Ecto neural progenitor cell (in vitro differentiated cells): Measurements from ENCODE around the gene RNF121.
"Not testable (repeated sequence)": the region's sequence is repeated elsewhere in the genome, so short reads cannot be mapped to it uniquely, and the experiment has no call there.

ENCODE experiments used
- DNase-seq: peaks from one replicate; pipeline ENCODE4 v3.0.0-alpha.2; 2018; ENCODE audit warnings: low spot score

The RNF121 gene

DNA sequence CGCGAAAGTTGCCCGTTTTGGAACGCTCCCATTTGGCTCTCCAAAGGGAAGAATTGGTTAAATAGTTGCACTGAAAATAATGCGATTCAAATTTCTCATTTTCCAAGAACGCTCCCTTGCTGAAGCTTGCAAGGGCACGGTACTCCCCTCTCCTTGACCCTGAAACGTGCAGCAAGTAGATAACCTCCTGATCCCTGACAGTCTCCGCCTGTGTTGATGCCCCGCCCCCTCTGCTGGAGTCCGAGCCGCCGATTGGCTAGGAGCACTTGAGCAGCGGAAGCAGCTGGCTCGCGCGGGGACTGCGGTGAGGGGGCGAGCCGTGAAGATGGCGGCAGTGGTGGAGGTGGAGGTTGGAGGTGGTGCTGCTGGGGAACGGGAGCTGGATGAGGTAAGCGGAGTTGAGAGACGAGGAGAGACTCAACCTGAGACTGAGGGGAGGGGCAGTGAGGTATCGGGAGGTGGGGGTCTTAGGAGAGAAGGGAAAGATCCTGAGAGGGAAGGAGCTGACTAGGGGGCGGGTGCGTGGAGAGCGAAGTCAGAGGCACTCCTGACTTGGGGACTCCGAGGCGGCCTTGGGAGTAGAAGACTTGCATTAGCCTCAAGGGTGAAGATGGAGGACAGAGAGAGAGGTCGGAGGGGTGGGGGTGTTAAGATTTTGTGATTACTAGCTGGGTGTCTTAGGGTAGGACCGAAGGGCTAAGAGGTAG, at the start of gene RNF121:
Gene RNF121 (plus strand): TSS at position 310 of the 707 bp plus-strand sequence. CDS start 16 bp downstream, at position 326.
- DNase-seq: peak; percentile 98

- not testable (repeated sequence) for DNase-seq
These were observed 43.0 kb upstream of the RNF121 start for GRCh38 chr11:71885806-71886205.

DNA sequence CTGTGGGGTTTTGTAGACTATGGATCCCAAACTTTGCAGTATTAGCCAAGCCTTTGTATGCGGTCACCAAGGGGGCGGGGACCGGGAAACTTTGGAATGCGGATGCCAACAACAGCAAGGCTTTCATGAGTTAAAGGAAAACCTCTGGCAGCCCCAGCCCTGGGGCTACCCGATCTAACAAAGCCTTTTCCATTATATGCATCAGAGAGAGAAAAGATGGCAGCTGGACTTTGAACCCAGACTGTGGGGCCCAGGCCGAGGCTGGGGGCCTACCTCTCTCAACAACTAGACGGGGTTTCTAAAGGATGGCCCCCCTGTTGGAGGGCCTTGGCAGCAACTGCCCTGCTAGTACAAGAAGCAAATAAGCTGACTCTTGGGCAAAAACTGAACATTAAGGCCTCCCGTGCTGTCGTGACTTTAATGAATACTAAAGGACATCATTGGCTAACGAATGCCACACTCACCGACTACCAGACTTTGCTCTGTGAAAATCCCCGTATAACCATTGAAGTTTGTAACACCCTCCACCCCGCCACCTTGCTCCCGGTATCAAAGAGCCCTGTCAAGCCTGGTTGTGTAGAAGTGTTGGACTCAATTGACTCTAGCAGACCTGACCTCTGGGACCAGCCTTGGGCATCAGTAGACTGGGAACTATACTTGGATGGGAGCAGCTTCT, 40.4 kb upstream of the RNF121 start:
- not testable (repeated sequence) for DNase-seq

DNA sequence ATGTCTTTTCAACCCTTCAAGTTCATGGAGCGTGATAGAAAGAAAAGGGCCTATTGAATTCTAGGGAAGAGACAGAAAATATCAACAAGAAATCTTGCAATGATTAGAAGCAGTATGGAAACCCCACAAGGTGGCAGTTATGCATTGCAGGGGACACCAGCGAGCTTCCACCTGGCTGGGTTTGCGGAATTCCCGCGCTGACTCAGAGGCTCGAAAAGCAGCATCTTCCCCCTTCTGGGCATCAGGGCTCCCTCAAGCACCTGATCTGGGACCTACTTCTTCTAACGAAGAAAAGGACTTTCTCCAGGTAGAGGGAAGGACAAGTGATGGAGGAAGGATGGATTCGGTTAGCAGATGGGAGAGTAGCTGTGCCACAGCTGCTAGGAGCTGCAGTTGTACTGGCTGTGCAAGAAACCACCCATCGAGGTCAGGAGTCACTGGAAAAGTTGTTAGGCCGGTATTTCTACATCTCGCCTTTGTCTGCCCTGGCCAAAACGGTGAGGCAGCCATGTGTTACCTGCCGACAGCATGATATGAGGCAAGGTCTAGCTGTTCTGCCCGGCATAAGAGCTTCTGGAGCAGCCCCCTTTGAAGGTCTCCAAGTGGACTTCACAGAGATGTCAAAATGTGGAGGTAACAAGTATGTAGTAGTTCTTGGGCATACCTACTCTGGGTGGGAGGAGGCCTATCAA, 39.5 kb upstream of the RNF121 start:
- not testable (repeated sequence) for DNase-seq

DNA sequence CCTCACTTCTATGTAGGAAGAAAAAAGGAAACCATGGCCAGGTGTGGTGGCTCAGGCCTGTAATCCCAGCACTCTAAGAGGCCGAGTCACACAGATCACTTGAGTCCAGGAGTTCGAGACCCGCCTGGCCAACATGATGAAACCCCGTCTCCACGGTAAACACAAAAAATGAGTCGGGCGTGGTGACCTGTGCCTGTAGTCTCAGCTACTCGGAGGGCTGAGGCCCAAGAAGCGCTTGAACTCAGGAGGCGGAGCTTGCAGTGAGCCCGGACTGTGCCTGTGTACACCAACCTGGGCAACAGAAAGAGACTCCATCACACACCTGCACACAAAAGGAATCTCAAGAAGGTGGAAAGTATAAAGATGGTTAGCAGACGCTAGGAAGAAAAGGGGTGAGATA, 32.9 kb upstream of the RNF121 start:
- DNase-seq: no peak

GRCh38 chr11:71901137-71901536, 27.7 kb upstream of the RNF121 start:
- not testable (repeated sequence) for DNase-seq

DNA sequence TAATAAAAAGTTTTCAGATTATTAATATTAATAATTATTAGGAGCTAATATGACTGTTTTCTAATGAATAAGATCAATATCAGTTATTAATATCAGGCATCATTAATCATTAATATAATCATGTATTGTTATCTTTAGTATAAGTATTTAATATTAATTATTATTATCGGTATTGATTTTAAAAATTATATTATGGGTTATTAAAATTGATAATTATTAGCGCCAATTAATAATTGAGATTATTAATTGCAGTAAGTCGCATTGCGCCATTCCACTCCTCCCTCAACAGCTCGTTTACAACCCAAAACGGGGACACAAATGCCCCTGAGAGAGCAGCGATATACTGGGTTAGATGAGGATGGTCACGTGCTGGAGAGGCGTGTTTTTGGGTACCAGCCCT, 20.6 kb upstream of the RNF121 start:
- no peak for DNase-seq

DNA sequence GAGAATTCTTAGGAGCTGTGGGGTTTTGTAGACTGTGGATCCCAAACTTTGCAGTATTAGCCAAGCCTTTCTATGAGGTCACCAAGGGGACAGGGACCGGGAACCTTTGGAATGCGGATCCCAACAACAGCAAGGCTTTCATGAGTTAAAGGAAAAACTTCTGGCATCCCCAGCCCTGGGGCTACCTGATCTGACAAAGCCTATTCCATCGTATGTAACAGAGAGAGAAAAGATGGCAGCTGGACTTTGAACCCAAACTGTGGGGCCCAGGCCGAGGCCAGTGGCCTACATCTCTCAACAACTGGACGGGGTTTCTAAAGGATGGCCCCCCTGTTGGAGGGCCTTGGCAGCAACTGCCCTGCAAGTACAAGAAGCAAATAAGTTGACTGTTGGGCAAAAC, 18.1 kb upstream of the RNF121 start:
- DNase-seq: not testable (repeated sequence)

GRCh38 chr11:71911321-71911985, 17.4 kb upstream of the RNF121 start:
- not testable (repeated sequence) for DNase-seq

- DNase-seq: not testable (repeated sequence)
These were observed 16.9 kb upstream of the RNF121 start for GRCh38 chr11:71911986-71912340.

- no peak for DNase-seq
These were observed 14.9 kb upstream of the RNF121 start for GRCh38 chr11:71913756-71914526.

- no peak for DNase-seq
These were observed 14.1 kb upstream of the RNF121 start for GRCh38 chr11:71914617-71915189.

DNA sequence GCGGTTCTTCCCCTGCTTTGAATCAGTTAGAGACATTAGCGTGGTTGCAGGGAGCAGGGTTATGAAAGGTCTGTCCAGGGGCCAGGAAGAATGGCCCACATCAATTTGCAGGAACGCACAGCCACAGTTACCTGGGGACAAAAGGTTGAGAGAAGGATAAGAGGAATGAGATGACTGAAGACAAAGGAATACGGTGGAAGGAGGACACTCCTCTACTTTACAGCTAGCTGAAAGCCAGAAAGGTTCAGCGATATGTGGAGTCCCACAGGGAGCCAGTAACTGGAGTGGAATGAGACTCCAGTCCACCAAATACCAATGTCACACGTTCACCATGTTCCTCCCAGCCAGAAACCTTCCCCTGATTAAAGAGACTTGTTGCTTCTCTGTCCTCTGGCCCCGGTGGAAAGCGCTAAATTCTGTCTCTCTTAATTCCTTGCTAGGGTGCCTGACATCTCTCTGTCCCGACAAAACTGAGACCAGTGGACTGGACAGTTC, 11.2 kb upstream of the RNF121 start:
- DNase-seq: no peak

DNA sequence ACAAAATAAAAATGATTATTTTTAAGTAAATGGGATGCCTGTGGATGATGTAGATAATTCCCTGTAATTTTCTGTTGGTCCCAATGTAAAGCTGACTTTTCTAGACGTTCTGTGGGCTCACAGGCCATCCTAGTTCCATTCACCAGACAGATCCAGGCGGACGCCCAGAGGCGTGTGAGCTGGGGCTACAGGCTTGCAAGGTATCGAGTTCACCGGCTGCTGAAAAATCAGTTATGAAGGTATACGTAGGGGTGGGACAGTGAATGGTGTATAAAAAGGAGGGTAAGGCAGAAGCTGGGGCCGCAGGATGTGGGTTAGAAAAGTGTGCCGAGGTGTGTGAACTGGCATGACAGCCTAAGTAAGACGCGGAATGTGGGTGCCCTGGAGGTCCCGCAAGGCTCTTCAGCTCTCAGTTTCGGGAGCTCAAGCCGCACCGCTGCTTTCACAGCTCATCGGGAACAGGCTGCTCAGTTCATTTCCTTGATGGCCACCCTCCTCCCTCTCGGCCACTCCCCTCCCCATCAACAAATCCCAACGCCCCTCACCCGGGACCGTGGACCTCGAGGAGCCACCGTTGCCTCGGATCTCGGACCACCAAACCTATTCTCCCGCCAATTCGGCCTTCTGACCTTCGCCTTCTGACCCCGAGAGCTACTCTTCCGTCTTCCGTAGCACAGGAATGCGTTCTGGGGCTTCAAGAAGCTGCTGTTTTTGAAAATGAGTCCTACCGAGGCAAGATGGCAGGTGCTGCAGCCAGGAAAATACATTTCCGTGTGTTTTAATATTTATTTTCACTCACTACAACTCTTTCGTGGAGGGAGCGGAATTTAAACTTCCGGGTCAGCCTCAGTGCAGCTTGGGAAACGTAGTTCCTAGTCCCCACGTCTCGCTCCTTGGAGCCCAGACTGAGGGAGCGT, 768 bp upstream of the RNF121 start, which contains the start of gene XNDC1N:
Gene XNDC1N (minus strand): TSS at position 775 of the 917 bp plus-strand sequence. CDS start 5,241 bp downstream, outside the sequence.
- DNase-seq: peak; percentile 83

- no peak for DNase-seq
These were observed 645 bp downstream of the RNF121 start for GRCh38 chr11:71929491-71929890.

DNA sequence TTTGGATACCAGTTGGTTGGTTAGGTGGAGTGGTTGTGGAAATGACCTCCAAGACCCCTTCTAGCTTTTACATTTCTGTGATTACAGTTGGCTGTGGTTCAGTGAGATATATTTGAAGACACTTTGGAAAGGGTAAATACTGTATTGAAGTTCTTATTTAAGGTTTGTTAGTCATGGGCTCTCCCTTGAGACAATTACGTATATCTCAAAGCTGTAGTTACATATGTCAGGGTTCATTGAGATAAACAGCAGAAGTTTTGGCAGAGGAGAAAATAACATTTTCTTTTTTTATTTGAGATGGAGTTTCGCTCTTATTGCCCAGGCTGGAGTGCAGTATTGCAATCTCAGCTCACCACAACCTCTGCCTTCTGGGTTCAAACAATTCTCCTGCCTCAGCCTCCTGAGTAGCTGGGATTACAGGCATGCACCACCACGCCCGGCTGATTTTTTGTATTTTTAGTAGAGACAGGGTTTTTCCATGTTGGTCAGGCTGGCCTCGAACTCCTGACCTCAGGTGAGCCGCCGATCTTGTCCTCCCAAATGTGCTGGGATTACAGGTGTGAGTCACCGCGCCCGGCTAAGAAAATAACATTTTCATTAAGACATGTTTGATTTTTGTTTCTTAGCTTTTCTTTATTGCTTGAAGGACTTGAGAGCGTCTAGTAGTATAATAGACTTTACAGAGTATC, 1.9 kb downstream of the RNF121 start:
- no peak for DNase-seq

DNA sequence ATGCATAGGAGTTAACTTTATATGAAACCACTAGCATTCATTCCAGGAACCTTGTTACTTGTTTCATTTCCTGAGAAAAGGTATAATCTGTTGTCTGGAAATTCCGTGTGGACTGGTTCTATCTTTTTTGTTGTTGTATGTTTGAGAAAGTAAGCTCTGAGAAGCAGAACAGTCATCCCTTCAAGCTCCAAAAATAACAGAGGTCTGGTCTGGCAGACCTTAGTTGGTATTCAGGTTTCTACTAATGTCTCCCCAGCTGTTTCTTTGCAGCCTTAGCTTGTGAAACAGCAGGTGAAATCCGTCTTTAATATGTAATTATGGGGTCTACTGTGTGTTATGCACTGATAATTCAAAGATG, 2.4 kb downstream of the RNF121 start:
- DNase-seq: no peak

DNA sequence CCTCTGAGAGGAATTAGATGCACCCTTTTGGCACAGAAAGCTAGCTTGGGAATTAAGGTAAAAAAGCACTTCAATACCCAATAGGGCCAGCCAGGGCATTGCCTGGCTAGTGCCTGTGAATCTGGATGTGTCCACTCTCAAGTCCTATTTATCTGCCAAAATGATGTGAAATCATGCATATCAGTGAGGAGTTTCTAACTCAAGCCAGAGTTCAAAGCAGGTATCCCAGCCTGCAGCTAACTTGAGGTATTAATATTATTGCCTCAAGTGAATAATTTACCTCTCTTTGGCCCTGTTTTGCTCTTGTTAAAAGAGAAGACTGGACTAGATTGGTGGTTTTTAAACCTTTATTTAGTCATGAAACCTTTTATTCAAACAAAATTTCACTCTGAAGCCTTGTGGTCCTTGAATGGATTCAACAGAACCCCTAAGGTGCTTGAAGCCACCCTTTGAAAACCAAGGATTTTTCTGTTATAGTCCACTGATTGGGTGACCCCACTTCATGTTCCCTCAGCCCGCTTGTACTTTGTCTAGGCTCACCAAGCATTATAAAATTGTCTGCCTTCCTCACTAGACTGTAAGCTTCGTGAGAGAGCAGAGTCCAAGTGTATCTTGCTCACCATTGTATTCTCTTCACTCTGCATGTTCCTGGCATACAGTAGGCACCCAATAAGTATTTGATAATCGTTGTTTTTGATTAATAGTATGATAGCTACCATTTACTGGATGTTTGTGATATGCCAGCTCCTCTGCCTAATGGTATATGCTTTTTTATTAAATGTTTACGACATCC, 4.5 kb downstream of the RNF121 start:
- DNase-seq: no peak

- no peak for DNase-seq
These were observed 5.4 kb downstream of the RNF121 start for GRCh38 chr11:71934213-71934612.
